HL-60 (cell line): ENCODE measurements around the gene TSPO2.

Experiments
- DNase-seq, 2 experiments: peaks; one replicate each; pipeline ENCODE4 v3.0.0-alpha.2; 2010 to 2020; ENCODE audit warnings: low read depth in 1 of 2, low spot score in 1 of 2
- H3K27ac ChIP-seq: fragments of 250-450 bp; sonication (Bioruptor Pico); replicated peaks from 2 replicates; pipeline ENCODE4 v1.5.1; 2020; ENCODE audit warnings: mild to moderate bottlenecking, moderate library complexity
- H3K27me3 ChIP-seq: fragments of 250-450 bp; sonication (Bioruptor Pico); 2 replicates; pipeline ENCODE4 v1.5.1; 2021; ENCODE audit warnings: mild to moderate bottlenecking, moderate library complexity; ENCODE audit not compliant: insufficient read depth, poor library complexity, severe bottlenecking
- H3K4me3 ChIP-seq: replicated peaks from 2 replicates; pipeline ENCODE4 v1.5.1; 2011; ENCODE audit warnings: mild to moderate bottlenecking, control low read depth, low read length; ENCODE audit not compliant: insufficient read depth
- GABPA ChIP-seq: IDR thresholded peaks from 2 replicates; pipeline ENCODE4 v1.6.1; 2012; ENCODE audit warnings: low read depth
- POLR2AphosphoS5 ChIP-seq: IDR thresholded peaks from 2 replicates; pipeline ENCODE4 v1.6.1; 2012; ENCODE audit warnings: low read depth
- SPI1 ChIP-seq: IDR thresholded peaks from 2 replicates; pipeline ENCODE4 v1.6.1; 2012; ENCODE audit warnings: low read depth, mild to moderate bottlenecking, borderline replicate concordance
- long read RNA-seq: library from polyadenylated mRNA; unstranded; transcript quantifications from one replicate; pipeline ENCODE4 v2.0.0, GENCODE V29; 2020
- TF ChIP-seq, protein P1 (sequence below): IDR thresholded peaks from 2 replicates; pipeline ENCODE4 v1.6.1; 2012; ENCODE audit warnings: low read depth; ENCODE audit not compliant: insufficient replicate concordance
- TF ChIP-seq, protein P2 (sequence below): IDR thresholded peaks from one replicate; pipeline ENCODE4 v1.5.1; 2011; ENCODE audit warnings: low read length, control low read depth, inconsistent platforms; ENCODE audit not compliant: insufficient read depth

Gene TSPO2, protein sequence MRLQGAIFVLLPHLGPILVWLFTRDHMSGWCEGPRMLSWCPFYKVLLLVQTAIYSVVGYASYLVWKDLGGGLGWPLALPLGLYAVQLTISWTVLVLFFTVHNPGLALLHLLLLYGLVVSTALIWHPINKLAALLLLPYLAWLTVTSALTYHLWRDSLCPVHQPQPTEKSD
- long read RNA-seq = 0 reads

DNA sequence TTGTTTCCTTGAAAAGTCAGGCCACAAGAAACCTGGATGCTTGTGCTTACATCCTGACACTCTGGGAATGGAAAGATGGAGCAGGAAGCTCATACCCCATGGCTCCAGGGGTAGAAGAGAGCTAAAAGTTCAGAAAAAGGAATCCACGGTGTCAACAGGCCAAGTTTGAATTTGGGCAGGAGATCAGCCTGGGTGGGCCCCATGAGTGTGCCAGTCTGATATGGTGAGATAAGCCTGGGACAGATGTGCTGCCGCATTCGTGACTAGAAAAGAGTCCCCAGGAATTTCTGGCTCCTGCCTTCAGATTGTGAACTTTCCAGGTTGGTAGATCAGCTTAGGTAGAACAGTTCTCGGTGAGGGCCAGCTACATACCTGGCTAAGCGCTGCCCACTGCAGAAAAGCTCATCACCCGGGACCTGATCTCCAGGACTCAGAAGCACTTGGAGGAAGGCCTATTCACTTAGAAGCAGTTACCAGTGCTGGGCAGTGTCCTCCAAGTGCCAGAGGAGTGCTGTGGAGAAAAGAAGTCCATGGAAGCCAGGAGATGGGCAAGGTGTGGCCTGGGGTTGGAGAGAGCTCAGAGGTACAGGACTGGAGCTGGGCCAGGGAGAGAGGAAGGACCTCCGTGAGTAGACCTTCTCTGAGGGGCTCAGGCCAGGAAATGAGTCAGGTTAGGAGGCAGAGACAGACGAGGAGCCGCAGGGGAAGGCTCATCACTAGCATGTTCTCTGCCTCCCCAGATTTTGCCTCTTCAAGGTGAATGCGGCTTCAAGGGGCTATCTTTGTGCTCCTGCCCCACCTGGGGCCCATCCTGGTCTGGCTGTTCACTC is at the start of gene TSPO2:
TSPO2 (plus strand) TSS at position 242 of the 830 bp plus-strand sequence; CDS start at position 761, 519 bp downstream.
- no peak for DNase-seq
- TF ChIP-seq, protein P1, sequence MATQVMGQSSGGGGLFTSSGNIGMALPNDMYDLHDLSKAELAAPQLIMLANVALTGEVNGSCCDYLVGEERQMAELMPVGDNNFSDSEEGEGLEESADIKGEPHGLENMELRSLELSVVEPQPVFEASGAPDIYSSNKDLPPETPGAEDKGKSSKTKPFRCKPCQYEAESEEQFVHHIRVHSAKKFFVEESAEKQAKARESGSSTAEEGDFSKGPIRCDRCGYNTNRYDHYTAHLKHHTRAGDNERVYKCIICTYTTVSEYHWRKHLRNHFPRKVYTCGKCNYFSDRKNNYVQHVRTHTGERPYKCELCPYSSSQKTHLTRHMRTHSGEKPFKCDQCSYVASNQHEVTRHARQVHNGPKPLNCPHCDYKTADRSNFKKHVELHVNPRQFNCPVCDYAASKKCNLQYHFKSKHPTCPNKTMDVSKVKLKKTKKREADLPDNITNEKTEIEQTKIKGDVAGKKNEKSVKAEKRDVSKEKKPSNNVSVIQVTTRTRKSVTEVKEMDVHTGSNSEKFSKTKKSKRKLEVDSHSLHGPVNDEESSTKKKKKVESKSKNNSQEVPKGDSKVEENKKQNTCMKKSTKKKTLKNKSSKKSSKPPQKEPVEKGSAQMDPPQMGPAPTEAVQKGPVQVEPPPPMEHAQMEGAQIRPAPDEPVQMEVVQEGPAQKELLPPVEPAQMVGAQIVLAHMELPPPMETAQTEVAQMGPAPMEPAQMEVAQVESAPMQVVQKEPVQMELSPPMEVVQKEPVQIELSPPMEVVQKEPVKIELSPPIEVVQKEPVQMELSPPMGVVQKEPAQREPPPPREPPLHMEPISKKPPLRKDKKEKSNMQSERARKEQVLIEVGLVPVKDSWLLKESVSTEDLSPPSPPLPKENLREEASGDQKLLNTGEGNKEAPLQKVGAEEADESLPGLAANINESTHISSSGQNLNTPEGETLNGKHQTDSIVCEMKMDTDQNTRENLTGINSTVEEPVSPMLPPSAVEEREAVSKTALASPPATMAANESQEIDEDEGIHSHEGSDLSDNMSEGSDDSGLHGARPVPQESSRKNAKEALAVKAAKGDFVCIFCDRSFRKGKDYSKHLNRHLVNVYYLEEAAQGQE = no peak
- no peak for TF ChIP-seq GABPA
- TF ChIP-seq, protein P2, sequence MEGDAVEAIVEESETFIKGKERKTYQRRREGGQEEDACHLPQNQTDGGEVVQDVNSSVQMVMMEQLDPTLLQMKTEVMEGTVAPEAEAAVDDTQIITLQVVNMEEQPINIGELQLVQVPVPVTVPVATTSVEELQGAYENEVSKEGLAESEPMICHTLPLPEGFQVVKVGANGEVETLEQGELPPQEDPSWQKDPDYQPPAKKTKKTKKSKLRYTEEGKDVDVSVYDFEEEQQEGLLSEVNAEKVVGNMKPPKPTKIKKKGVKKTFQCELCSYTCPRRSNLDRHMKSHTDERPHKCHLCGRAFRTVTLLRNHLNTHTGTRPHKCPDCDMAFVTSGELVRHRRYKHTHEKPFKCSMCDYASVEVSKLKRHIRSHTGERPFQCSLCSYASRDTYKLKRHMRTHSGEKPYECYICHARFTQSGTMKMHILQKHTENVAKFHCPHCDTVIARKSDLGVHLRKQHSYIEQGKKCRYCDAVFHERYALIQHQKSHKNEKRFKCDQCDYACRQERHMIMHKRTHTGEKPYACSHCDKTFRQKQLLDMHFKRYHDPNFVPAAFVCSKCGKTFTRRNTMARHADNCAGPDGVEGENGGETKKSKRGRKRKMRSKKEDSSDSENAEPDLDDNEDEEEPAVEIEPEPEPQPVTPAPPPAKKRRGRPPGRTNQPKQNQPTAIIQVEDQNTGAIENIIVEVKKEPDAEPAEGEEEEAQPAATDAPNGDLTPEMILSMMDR = no peak
- no peak for TF ChIP-seq POLR2AphosphoS5
- TF ChIP-seq SPI1 = no peak
- H3K4me3 ChIP-seq = no peak within 1 kb of the TSS
- no peak within 1 kb of the TSS for H3K27ac ChIP-seq
- H3K27me3 ChIP-seq = no peaks in the 10 kb centered on the region

DNA sequence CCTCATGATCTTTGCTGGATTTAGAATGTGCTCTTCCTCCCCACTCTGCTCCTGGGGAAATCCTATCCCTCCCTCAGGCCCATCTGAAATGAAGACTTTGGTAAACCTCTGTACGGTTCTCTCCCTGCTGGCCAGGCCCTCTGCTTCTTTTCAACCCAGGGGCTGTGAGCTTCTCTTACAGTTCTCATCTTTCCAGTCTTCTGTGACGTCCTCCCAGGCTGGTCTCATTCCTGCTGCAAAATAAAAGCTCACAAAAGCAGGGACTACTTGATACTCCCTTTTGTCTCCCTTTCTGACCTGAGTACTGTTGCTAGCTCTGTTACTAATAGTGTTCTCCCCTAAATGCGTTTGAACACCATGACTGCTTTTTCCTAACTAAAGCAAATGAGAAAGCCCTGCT is 49.5 kb upstream of the TSPO2 start:
- DNase-seq = no peak
- Histone ChIP-seq H3K27ac (no peak overlapping the region), H3K27me3 (peaks cover 4% of the 10 kb centered on the region), H3K4me3 (no peak overlapping the region)
- TF ChIP-seq, protein P2 = no peak
- TF ChIP-seq GABPA (no peak), POLR2AphosphoS5 (no peak), SPI1 (no peak)
- TF ChIP-seq, protein P1 = no peak

DNA sequence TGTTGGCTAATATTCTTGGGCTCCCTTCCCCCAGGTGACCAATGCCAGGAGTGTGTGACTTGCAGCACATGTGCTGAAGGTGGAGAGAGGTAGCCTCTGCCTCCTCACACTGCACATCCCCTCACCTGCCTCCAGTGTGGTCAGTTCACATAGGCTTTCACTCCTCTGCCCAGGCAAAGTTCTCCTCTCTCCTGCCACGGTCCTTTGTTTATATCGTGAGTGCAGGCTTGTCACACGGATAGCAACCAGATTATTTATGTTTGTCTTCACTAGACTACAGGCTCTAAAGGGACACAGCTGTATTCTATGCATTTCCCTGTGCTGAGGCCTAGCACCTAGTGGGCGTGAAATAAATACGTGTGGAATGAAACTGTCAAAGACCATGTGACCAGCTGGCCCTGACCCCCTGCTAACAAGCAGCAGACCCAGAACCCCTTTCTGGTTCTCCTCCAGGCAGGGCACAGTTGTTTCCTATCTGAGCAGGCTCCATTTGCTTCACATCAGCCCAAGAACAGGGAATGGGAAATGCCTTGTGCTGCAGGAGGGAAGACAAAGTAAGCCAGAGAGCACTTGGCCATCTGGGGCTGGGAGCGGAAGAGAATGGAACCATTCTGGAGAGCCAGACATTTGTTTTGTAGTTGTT is 45.6 kb upstream of the TSPO2 start:
- Histone ChIP-seq H3K27me3 (no peaks in the 10 kb centered on the region), H3K4me3 (no peak overlapping the region), H3K27ac (no peak overlapping the region)
- TF ChIP-seq POLR2AphosphoS5 (no peak), GABPA (no peak), SPI1 (no peak)
- DNase-seq = no peak
